Glutamatergic neuron (in vitro differentiated cells): Measurements from ENCODE around the gene PMEPA1. TPM values are rescaled to one million over a fixed set of nuclear protein-coding genes. Genes with fewer than 3 reads are reported as not detected.

Source experiments
- DNase-seq: peaks from one replicate; pipeline ENCODE4 v3.0.0; 2022
- H3K27ac Mint-ChIP-seq: one replicate; pipeline ENCODE4 v1.8.0; 2020; ENCODE audit warnings: mild to moderate bottlenecking, mixed read lengths, inconsistent platforms; ENCODE audit not compliant: unreplicated experiment
- H3K27me3 Mint-ChIP-seq: one replicate; pipeline ENCODE4 v1.8.0; 2020; ENCODE audit warnings: mild to moderate bottlenecking, moderate library complexity, mixed read lengths, inconsistent platforms; ENCODE audit not compliant: unreplicated experiment
- H3K36me3 Mint-ChIP-seq: one replicate; pipeline ENCODE4 v1.8.0; 2020; ENCODE audit warnings: mild to moderate bottlenecking, mixed read lengths, inconsistent platforms; ENCODE audit not compliant: unreplicated experiment
- H3K4me1 Mint-ChIP-seq: one replicate; pipeline ENCODE4 v1.8.0; 2020; ENCODE audit warnings: mild to moderate bottlenecking, low read depth, mixed read lengths, inconsistent platforms; ENCODE audit not compliant: unreplicated experiment
- H3K4me3 Mint-ChIP-seq: one replicate; pipeline ENCODE4 v1.8.0; 2020; ENCODE audit warnings: mild to moderate bottlenecking, mixed read lengths, inconsistent platforms; ENCODE audit not compliant: unreplicated experiment
- H3K9me3 Mint-ChIP-seq: one replicate; pipeline ENCODE4 v1.8.0; 2020; ENCODE audit warnings: mild to moderate bottlenecking, moderate library complexity, mixed read lengths, inconsistent platforms; ENCODE audit not compliant: unreplicated experiment
- total RNA-seq: library from RNA; stranded (reverse); fragmentation: NEBNext Ultra II Directional; extraction: Animal tissue kit (Norgen Biotek cat#: 25700); gene quantifications from one replicate; pipeline ENCODE4 v1.2.1, GENCODE V29; 2021; ENCODE audit not compliant: unreplicated experiment
- TF ChIP-seq, protein P1 (sequence below): fragments of 200-600 bp; sonication (generic); IDR thresholded peaks from one replicate; pipeline ENCODE4 v1.5.0; 2021; ENCODE audit not compliant: partially characterized antibody, unreplicated experiment

Gene PMEPA1
- total RNA-seq, 1 donor from 2014 or later: 14.4 TPM

GRCh38 chr20:57661746-57662455 lies 47.9 kb downstream of the PMEPA1 start:
- Mint-ChIP-seq H3K9me3 (peaks cover 5% of the 10 kb centered on the region), H3K27me3 (peaks cover 4% of the 10 kb centered on the region), H3K27ac (no peak overlapping the region), H3K36me3 (no peaks in the 10 kb centered on the region), H3K4me1 (peaks cover 6% of the 10 kb centered on the region), H3K4me3 (no peak overlapping the region)
- TF ChIP-seq, protein P1, sequence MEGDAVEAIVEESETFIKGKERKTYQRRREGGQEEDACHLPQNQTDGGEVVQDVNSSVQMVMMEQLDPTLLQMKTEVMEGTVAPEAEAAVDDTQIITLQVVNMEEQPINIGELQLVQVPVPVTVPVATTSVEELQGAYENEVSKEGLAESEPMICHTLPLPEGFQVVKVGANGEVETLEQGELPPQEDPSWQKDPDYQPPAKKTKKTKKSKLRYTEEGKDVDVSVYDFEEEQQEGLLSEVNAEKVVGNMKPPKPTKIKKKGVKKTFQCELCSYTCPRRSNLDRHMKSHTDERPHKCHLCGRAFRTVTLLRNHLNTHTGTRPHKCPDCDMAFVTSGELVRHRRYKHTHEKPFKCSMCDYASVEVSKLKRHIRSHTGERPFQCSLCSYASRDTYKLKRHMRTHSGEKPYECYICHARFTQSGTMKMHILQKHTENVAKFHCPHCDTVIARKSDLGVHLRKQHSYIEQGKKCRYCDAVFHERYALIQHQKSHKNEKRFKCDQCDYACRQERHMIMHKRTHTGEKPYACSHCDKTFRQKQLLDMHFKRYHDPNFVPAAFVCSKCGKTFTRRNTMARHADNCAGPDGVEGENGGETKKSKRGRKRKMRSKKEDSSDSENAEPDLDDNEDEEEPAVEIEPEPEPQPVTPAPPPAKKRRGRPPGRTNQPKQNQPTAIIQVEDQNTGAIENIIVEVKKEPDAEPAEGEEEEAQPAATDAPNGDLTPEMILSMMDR: no peak
- DNase-seq: peak; percentile 10

DNA sequence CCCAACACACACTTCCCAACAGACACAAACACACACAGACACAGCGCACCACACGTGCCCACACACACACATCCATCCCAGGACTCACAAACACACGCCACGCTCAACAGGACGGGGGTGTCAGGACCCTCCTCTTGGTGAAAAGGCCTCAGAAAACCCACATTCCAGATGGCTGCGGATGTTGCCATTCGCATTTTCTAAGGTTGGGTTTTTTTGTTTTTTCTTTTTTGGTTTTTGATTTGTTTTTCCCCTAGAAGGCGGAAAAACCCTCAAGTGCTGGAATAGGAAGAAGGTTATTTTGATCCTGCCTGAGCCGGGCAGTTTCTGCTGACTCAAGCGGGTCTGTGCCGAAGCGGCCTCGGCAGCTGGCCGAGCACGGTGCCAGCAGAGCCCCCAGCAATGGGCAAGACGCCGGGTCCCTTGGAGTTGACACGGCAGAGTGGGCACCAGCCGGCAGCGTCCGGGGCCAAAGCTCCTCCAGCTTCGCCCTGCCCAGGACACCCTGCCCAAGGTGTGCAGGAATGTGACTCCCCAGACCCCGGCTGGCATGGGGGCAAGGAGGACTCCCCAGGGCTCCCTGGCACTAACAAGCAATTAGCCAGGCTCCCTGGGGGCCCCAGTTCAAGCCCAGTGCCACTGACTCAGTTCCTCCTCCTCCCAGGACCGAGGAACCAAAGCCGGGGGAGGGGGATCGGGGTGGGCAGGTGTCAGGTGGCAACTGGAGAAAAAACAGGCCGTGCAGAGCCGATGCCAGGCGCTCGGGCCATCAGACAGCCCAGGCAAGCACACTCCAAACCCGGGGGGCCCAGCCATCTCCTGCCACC lies 48.7 kb downstream of the PMEPA1 start:
- TF ChIP-seq, protein P1: no peak
- Mint-ChIP-seq H3K9me3 (peaks cover 7% of the 10 kb centered on the region), H3K4me3 (no peak overlapping the region), H3K36me3 (no peaks in the 10 kb centered on the region), H3K27ac (no peak overlapping the region), H3K4me1 (peaks cover 6% of the 10 kb centered on the region), H3K27me3 (peaks cover 4% of the 10 kb centered on the region)
- DNase-seq: peak; percentile 7

- Mint-ChIP-seq H3K4me1 (peaks cover 4% of the 10 kb centered on the region), H3K9me3 (peaks cover 7% of the 10 kb centered on the region), H3K27ac (peak overlapping the region; percentile 44), H3K4me3 (no peak overlapping the region), H3K36me3 (no peaks in the 10 kb centered on the region), H3K27me3 (peaks cover 4% of the 10 kb centered on the region)
- DNase-seq: no peak
- TF ChIP-seq, protein P1: no peak
Measured at GRCh38 chr20:57660181-57660921, 49.5 kb downstream of the PMEPA1 start.

DNA sequence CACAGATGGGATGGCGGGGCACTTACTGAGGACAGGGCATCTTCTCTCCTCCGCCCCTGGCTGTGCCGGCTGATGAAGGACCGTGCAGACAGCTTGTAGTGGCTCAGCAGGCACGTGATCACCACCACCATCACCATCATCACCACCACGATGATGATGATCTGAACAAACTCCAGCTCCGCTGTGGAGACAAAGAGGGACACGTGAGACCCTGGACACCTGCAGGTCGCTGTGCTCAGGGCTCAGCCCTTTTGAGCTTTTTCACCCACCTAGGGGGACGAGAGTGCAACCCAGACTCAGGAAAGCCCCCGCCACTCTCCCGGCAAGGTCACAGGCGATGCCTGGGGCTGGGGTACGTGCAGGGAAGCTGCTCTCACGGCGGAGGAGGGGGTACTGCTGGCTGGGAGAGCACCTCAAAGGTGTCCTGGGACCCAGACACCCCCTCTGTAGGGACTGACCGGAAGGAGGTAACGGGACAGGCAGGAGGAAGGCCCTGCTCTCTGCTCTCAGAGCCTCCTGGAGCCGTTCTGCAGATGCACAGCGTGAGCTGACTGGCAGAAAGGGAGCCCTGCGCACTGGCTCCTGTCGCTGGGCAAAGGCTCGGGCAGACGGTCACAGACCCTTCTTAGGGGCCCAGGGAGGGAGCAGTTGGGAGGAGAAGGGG lies 50.2 kb downstream of the PMEPA1 start:
- Mint-ChIP-seq H3K4me3 (no peak overlapping the region), H3K4me1 (peaks cover 4% of the 10 kb centered on the region), H3K27ac (no peak overlapping the region), H3K27me3 (peaks cover 4% of the 10 kb centered on the region), H3K36me3 (no peaks in the 10 kb centered on the region), H3K9me3 (peaks cover 7% of the 10 kb centered on the region)
- TF ChIP-seq, protein P1: no peak
- peak; percentile 18 for DNase-seq
